MM.1S (cell line): ENCODE data around the gene TTC6.

Experiments
- CTCF ChIP-seq: fragments of 300-600 bp; sonication (generic); IDR thresholded peaks from 2 replicates; pipeline ENCODE4 v1.5.1; 2016; ENCODE audit warnings: antibody characterized with exemption, low read length, mixed read lengths
- EZH2 ChIP-seq: fragments of 300-600 bp; sonication (generic); optimal IDR thresholded peaks from 2 replicates; pipeline ENCODE3; 2017; ENCODE audit warnings: low read depth, mild to moderate bottlenecking, antibody characterized with exemption, low read length, mixed read lengths
- EZH2phosphoT487 ChIP-seq: fragments of 300-600 bp; sonication (generic); IDR thresholded peaks from 2 replicates; pipeline ENCODE4 v1.6.1; 2018; ENCODE audit warnings: antibody characterized with exemption, low read length

DNA sequence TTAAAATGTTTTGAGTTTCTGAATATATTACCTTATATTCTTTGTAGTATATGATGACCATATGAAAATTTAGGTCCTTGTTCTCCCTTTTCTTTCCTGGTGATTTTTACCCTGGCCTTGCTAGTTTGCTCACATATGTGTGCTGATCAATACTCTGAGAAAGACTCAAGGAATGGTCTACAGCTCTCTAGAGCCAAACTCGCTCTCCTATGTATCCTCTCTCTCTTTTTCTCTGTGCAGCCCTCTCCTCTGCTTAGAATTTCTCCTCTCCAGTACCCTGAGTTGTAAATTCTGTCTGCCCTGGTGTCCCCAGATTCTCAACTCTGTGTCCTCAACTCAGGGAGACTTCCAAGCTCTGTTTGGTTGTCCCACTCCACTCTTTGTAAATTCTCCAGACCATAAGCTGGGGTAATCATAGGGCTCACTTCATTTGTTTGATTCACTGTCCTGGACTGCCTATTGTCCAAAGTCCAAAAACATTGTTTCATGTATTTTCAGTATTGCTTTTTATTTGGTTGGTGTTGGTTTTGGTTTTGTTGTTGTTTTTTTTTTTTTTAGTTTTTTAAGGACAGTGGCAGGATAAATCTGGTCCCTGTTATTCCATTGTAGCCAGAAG, 41.4 kb upstream of the TTC6 start:
- no peak for TF ChIP-seq CTCF
- TF ChIP-seq EZH2, result no peak
- TF ChIP-seq EZH2phosphoT487, result no peak
